ENCODE data around the gene GRHL1.
A peak's percentile ranks its signal among the peaks of the same experiment; 100 is the strongest.

GRHL1 gene

GRCh38 chr2:10047616-10048500 is 96.4 kb downstream of the GRHL1 start:
- Histone ChIP-seq H3K9me3 (replicated peaks; ENCODE audit: insufficient read depth, low read length) (no peaks in the 10 kb centered on the region), H3K27ac (ENCODE audit: low read length) (no peak overlapping the region), H3F3A (ENCODE audit: insufficient read depth, low read length) (no peaks in the 10 kb centered on the region; the same call in 1 of the 2 replicates), H3K9me2 (replicated peaks; ENCODE audit: insufficient read depth, low read length) (no peaks in the 10 kb centered on the region), H3K9ac (ENCODE audit: low read length) (no peak overlapping the region), H3K36me3 (replicated peaks; ENCODE audit: insufficient read depth, low read length) (peaks cover 7% of the 10 kb centered on the region), H3K4me2 (ENCODE audit: low read depth, low read length) (no peak overlapping the region), H3K4me3 (ENCODE audit: low read length) (no peak overlapping the region), H2AFZ (ENCODE audit: low read length) (no peak overlapping the region), H3K4me1 (ENCODE audit: low read length) (0 out of 2 replicates have a peak, but pooled peaks cover under 1% of the 10 kb centered on the region), H4K20me1 (ENCODE audit: insufficient read depth, low read length) (no peaks in the 10 kb centered on the region), H3K79me2 (ENCODE audit: low read length) (peaks cover 23% of the 10 kb centered on the region), H3K27me3 (replicated peaks; ENCODE audit: insufficient read depth, low read length) (no peaks in the 10 kb centered on the region)
- TF ChIP-seq EZH2phosphoT487 (IDR thresholded peaks at IDR 0.05; ENCODE audit: low read length) (no peak), CTCF (IDR thresholded peaks at IDR 0.05; ENCODE audit: low read length) (no peak), EZH2 (optimal IDR thresholded peaks at IDR 0.05; ENCODE audit: low read depth, low read length) (no peak)
- no peak for DNase-seq

- Histone ChIP-seq H3K9me2 (replicated peaks; ENCODE audit: insufficient read depth, low read length) (no peaks in the 10 kb centered on the region), H2AFZ (ENCODE audit: low read length) (no peak overlapping the region), H3K27ac (ENCODE audit: low read length) (no peak overlapping the region), H3K79me2 (ENCODE audit: low read length) (peaks cover 23% of the 10 kb centered on the region), H3K9me3 (replicated peaks; ENCODE audit: insufficient read depth, low read length) (no peaks in the 10 kb centered on the region), H4K20me1 (ENCODE audit: insufficient read depth, low read length) (no peaks in the 10 kb centered on the region), H3K9ac (ENCODE audit: low read length) (no peak overlapping the region), H3K27me3 (replicated peaks; ENCODE audit: insufficient read depth, low read length) (no peaks in the 10 kb centered on the region), H3K4me3 (ENCODE audit: low read length) (no peak overlapping the region), H3F3A (ENCODE audit: insufficient read depth, low read length) (no peaks in the 10 kb centered on the region; the same call in 1 of the 2 replicates), H3K36me3 (replicated peaks; ENCODE audit: insufficient read depth, low read length) (peaks cover 7% of the 10 kb centered on the region), H3K4me1 (ENCODE audit: low read length) (no peaks in the 10 kb centered on the region), H3K4me2 (ENCODE audit: low read depth, low read length) (no peak overlapping the region)
- DNase-seq = peak; percentile 38
- TF ChIP-seq EZH2phosphoT487 (IDR thresholded peaks at IDR 0.05; ENCODE audit: low read length) = no peak
- no peak for TF ChIP-seq EZH2 (optimal IDR thresholded peaks at IDR 0.05; ENCODE audit: low read depth, low read length)
- TF ChIP-seq CTCF (IDR thresholded peaks at IDR 0.05; ENCODE audit: low read length) = peak; percentile 58
Observed at GRCh38 chr2:10048501-10049171, 97.1 kb downstream of the GRHL1 start.
